ENCODE data around the gene PUM1. TPM values are rescaled to one million over a fixed set of nuclear protein-coding genes. Genes with fewer than 3 reads are reported as not detected.

Gene PUM1
- total and polyA plus RNA-seq, 2 of the 8 experiments (the other 6 are each of a cell fraction or from before 2014, with no cell fraction given): 122 to 177 TPM

GRCh38 chr1:30984991-30985503, 80.5 kb downstream of the PUM1 start (continued):
- TF ChIP-seq CHD7 (IDR thresholded peaks at IDR 0.05; ENCODE audit: insufficient replicate concordance, low read length) (no peak), MAX (IDR thresholded peaks at IDR 0.05) (no peak), TAF1 (IDR thresholded peaks at IDR 0.05; ENCODE audit: low read depth, low read length) (no peak), CBX8 (IDR thresholded peaks at IDR 0.05; ENCODE audit: borderline replicate concordance, low read depth, low read length) (no peak), JUND (IDR thresholded peaks at IDR 0.05; ENCODE audit: low read length) (no peak), RAD21 (IDR thresholded peaks at IDR 0.05 in 1 of 2, conservative IDR thresholded peaks at IDR 0.05 in 1 of 2; ENCODE audit: low read depth in 2 of 2, low read length in 2 of 2) (no peak), ZNF274 (IDR thresholded peaks at IDR 0.05; ENCODE audit: borderline replicate concordance, extremely low read depth, low read length) (no peak), ATF3 (IDR thresholded peaks at IDR 0.05; ENCODE audit: insufficient read depth, low read depth, low read length) (no peak), NANOG (IDR thresholded peaks at IDR 0.05; ENCODE audit: insufficient read depth, low read depth, low read length, poor library complexity, severe bottlenecking) (no peak)

Data from H1 (cell line).